Measurements from ENCODE around the gene TPSG1. TPM values are rescaled to one million over a fixed set of nuclear protein-coding genes. Genes with fewer than 3 reads are reported as not detected.

Gene TPSG1
- total and polyA plus RNA-seq, 10 donors = 0.46 TPM; not detected in 9

- no peak for DNase-seq
- TF ChIP-seq POLR2A (IDR thresholded peaks at IDR 0.05) = no peak
- no peaks in the 10 kb centered on the region for H3K36me3 ChIP-seq
- intact Hi-C loops (cut with DNase I; ENCODE audit: low total_unique reads) = no loop called here
- no peak overlapping the region for H3K27ac ChIP-seq
- no peaks in the 10 kb centered on the region for H3K9me3 ChIP-seq
- 86 to 93% (median 88%) methylated on average over 12 to 23 of the region's 23 CpGs for WGBS, 5 donors
- H3K4me1 ChIP-seq = no peaks in the 10 kb centered on the region
- no peak overlapping the region for H3K4me3 ChIP-seq
- peaks cover 0 to 55% (median 0%) of the 10 kb centered on the region in 7 donors for H3K27me3 ChIP-seq (replicated peaks in 1 of 7)
Measured at GRCh38 chr16:1210461-1210860, 14.6 kb downstream of the TPSG1 start.

GRCh38 chr16:1209081-1209480 is 16.0 kb downstream of the TPSG1 start:
- H3K36me3 ChIP-seq = no peaks in the 10 kb centered on the region
- WGBS, 5 donors = 88 to 95% (median 93%) methylated on average over 20 to 43 of the region's 43 CpGs

GRCh38 chr16:1208239-1208830 is 16.7 kb downstream of the TPSG1 start:
- Histone ChIP-seq H3K36me3 (no peaks in the 10 kb centered on the region), H3K4me1 (no peaks in the 10 kb centered on the region), H3K27ac (peak overlapping the region in 1 of 8 donors; percentile 42), H3K4me3 (no peak overlapping the region), H3K9me3 (no peaks in the 10 kb centered on the region), H3K27me3 (replicated peaks in 1 of 7) (peaks cover 0 to 41% (median 0%) of the 10 kb centered on the region in 7 donors)
- intact Hi-C loops (cut with DNase I; ENCODE audit: low total_unique reads) = no loop called here
- TF ChIP-seq POLR2A (IDR thresholded peaks at IDR 0.05) (no peak), CTCF (IDR thresholded peaks at IDR 0.05 in 8 of 11, conservative IDR thresholded peaks at IDR 0.05 in 3 of 11) (no peak), POLR2AphosphoS5 (IDR thresholded peaks at IDR 0.05) (peak in 1 of 3 donors; percentile 22)
- WGBS, 5 donors = 62 to 82% (median 74%) methylated on average over 17 to 22 of the region's 22 CpGs
- no peak for DNase-seq

More at GRCh38 chr16:1209081-1209480, 16.0 kb downstream of the TPSG1 start:
- Histone ChIP-seq H3K4me1 (no peaks in the 10 kb centered on the region), H3K4me3 (no peak overlapping the region), H3K27me3 (replicated peaks in 1 of 7) (peaks cover 0 to 48% (median 0%) of the 10 kb centered on the region in 7 donors), H3K27ac (no peak overlapping the region), H3K9me3 (no peaks in the 10 kb centered on the region)
- intact Hi-C loops (cut with DNase I; ENCODE audit: low total_unique reads) = no loop called here
- TF ChIP-seq POLR2AphosphoS5 (IDR thresholded peaks at IDR 0.05) (no peak), CTCF (IDR thresholded peaks at IDR 0.05 in 8 of 11, conservative IDR thresholded peaks at IDR 0.05 in 3 of 11) (no peak), POLR2A (IDR thresholded peaks at IDR 0.05) (no peak)
- no peak for DNase-seq

GRCh38 chr16:1206786-1207185 is 18.3 kb downstream of the TPSG1 start:
- no peaks in the 10 kb centered on the region for H3K4me1 ChIP-seq

More at GRCh38 chr16:1206786-1207185, 18.3 kb downstream of the TPSG1 start:
- Histone ChIP-seq H3K9me3 (no peaks in the 10 kb centered on the region), H3K27ac (no peak overlapping the region), H3K27me3 (replicated peaks in 1 of 7) (peaks cover 0 to 41% (median 0%) of the 10 kb centered on the region in 7 donors), H3K4me3 (no peak overlapping the region), H3K36me3 (no peaks in the 10 kb centered on the region)
- intact Hi-C loops (cut with DNase I; ENCODE audit: low total_unique reads) = no loop called here
- 71 to 80% (median 76%) methylated on average over 12 to 16 of the region's 16 CpGs for WGBS, 5 donors
- DNase-seq = no peak
- TF ChIP-seq POLR2A (IDR thresholded peaks at IDR 0.05) (no peak), POLR2AphosphoS5 (IDR thresholded peaks at IDR 0.05) (no peak), CTCF (IDR thresholded peaks at IDR 0.05 in 8 of 11, conservative IDR thresholded peaks at IDR 0.05 in 3 of 11) (no peak)
